Measurements from ENCODE around the gene QRICH1. TPM values are rescaled to one million over a fixed set of nuclear protein-coding genes. Genes with fewer than 3 reads are reported as not detected.

QRICH1 gene
- total and polyA plus RNA-seq, 4 donors: 35.1 to 76.0 (median 52.9) TPM

- Histone ChIP-seq H3K36me3 (ENCODE audit: control insufficient read depth in 4 of 4, insufficient read depth in 4 of 4, low read length in 4 of 4) (peaks cover 0 to 12% (median 10%) of the 10 kb centered on the region in 4 donors), H3K4me3 (no peak overlapping the region), H3K9ac (ENCODE audit: insufficient read depth in 1 of 2, low read length in 2 of 2) (no peak overlapping the region), H3K27me3 (ENCODE audit: control insufficient read depth in 3 of 3, insufficient read depth in 3 of 3, low read length in 2 of 3) (no peaks in the 10 kb centered on the region), H3K4me1 (ENCODE audit: control insufficient read depth in 5 of 5, insufficient read depth in 5 of 5, low read length in 5 of 5) (peaks cover 0 to 12% (median 9%) of the 10 kb centered on the region in 5 donors), H3K9me3 (ENCODE audit: control insufficient read depth in 4 of 4, insufficient read depth in 3 of 4, low read length in 3 of 4) (no peaks in the 10 kb centered on the region), H3K27ac (ENCODE audit: low read depth in 1 of 2, low read length in 1 of 2) (peak overlapping the region in 1 of 2 donors; percentile 36)
- DNase-seq (no peak), ATAC-seq (ENCODE audit: insufficient read depth, low FRiP score) (no peak)
- 63 to 80% methylated on average over 3 of the region's 3 CpGs for WGBS, 2 donors
- TF ChIP-seq CTCF (IDR thresholded peaks at IDR 0.05; ENCODE audit: control extremely low read depth, extremely low read depth): no peak
These were observed 40.8 kb upstream of the QRICH1 start for GRCh38 chr3:49134471-49135265.

GRCh38 chr3:49133226-49133951, 39.5 kb upstream of the QRICH1 start:
- no peak for TF ChIP-seq CTCF (IDR thresholded peaks at IDR 0.05; ENCODE audit: control extremely low read depth, extremely low read depth)
- peak overlapping the region; percentile 88 to 91 for H3K27ac ChIP-seq (ENCODE audit: low read depth in 1 of 2, low read length in 1 of 2)
- H3K9ac ChIP-seq (ENCODE audit: insufficient read depth in 1 of 2, low read length in 2 of 2): peak overlapping the region; percentile 55 to 58
- peaks cover 0 to 12% (median 9%) of the 10 kb centered on the region in 5 donors for H3K4me1 ChIP-seq (ENCODE audit: control insufficient read depth in 5 of 5, insufficient read depth in 5 of 5, low read length in 5 of 5)
- ATAC-seq (ENCODE audit: insufficient read depth, low FRiP score) (peak; percentile 88), DNase-seq (peak; percentile 91 to 96 (median 93))
- H3K4me3 ChIP-seq: peak overlapping the region; percentile 69
- peaks cover under 1 to 17% (median 11%) of the 10 kb centered on the region in 4 donors for H3K36me3 ChIP-seq (ENCODE audit: control insufficient read depth in 4 of 4, insufficient read depth in 4 of 4, low read length in 4 of 4)
- no peaks in the 10 kb centered on the region for H3K9me3 ChIP-seq (ENCODE audit: control insufficient read depth in 4 of 4, insufficient read depth in 3 of 4, low read length in 3 of 4)
- H3K27me3 ChIP-seq (ENCODE audit: control insufficient read depth in 3 of 3, insufficient read depth in 3 of 3, low read length in 2 of 3): no peaks in the 10 kb centered on the region
- 6 to 10% methylated on average over 28 to 30 of the region's 30 CpGs for WGBS, 2 donors

GRCh38 chr3:49132437-49133225, 38.8 kb upstream of the QRICH1 start, which contains the start of gene LAMB2:
LAMB2 (minus strand) TSS chr3:49133050; CDS start chr3:49132867, 183 bp downstream.
- Histone ChIP-seq H3K36me3 (ENCODE audit: control insufficient read depth in 4 of 4, insufficient read depth in 4 of 4, low read length in 4 of 4) (peaks cover 4 to 17% (median 13%) of the 10 kb centered on the region in 4 donors), H3K27ac (ENCODE audit: low read depth in 1 of 2, low read length in 1 of 2) (peak within 1 kb of the TSS; percentile 88 to 91), H3K27me3 (ENCODE audit: control insufficient read depth in 3 of 3, insufficient read depth in 3 of 3, low read length in 2 of 3) (no peaks in the 10 kb centered on the region), H3K9me3 (ENCODE audit: control insufficient read depth in 4 of 4, insufficient read depth in 3 of 4, low read length in 3 of 4) (no peaks in the 10 kb centered on the region), H3K4me3 (peak within 1 kb of the TSS; percentile 69), H3K4me1 (ENCODE audit: control insufficient read depth in 5 of 5, insufficient read depth in 5 of 5, low read length in 5 of 5) (peaks cover 0 to 12% (median 9%) of the 10 kb centered on the region in 5 donors), H3K9ac (ENCODE audit: insufficient read depth in 1 of 2, low read length in 2 of 2) (peak within 1 kb of the TSS; percentile 63 to 94)
- 21 to 25% methylated on average over 27 to 28 of the region's 28 CpGs for WGBS, 2 donors
- ATAC-seq (ENCODE audit: insufficient read depth, low FRiP score): peak; percentile 81
- DNase-seq: peak; percentile 82 to 90 (median 86)
- no peak for TF ChIP-seq CTCF (IDR thresholded peaks at IDR 0.05; ENCODE audit: control extremely low read depth, extremely low read depth)

Data from lung (tissue), 12 donors.